Stimulated activated CD4-positive, alpha-beta T cell treated with anti-CD3 and anti-CD28 coated beads, TNF-alpha, amount 100 ng/mL, for 1 hour (primary cell): Measurements from ENCODE around the gene SMKR1.
"Not testable (repeated sequence)": the region's sequence is repeated elsewhere in the genome, so short reads cannot be mapped to it uniquely, and the experiment has no call there.

Experiments used
- DNase-seq, 3 donors: peaks; one replicate each; pipeline ENCODE4 v3.0.0-alpha.2; 2020; ENCODE audit warnings: low read depth in 3 of 3, low spot score in 1 of 3

Gene SMKR1

DNA sequence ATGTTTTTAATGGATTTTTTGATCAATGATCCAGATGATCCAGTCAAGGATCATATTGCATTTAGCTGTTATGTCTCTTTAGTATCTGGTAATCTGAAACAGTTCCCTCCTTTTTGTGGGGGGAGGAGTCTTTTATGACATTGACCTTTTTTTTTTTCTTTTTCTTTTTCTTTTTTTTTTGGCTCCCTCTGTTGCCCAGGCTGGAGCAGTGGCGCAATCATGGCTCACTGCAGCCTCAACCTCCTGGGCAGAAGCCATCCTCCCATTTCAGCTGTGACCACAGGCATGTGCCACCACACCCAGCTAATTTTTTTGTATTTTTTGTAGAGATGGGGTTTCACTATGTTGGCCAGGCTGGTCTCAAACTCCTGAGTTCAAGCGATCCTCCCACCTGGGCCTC, 22.1 kb downstream of the SMKR1 start:
- not testable (repeated sequence) for DNase-seq

DNA sequence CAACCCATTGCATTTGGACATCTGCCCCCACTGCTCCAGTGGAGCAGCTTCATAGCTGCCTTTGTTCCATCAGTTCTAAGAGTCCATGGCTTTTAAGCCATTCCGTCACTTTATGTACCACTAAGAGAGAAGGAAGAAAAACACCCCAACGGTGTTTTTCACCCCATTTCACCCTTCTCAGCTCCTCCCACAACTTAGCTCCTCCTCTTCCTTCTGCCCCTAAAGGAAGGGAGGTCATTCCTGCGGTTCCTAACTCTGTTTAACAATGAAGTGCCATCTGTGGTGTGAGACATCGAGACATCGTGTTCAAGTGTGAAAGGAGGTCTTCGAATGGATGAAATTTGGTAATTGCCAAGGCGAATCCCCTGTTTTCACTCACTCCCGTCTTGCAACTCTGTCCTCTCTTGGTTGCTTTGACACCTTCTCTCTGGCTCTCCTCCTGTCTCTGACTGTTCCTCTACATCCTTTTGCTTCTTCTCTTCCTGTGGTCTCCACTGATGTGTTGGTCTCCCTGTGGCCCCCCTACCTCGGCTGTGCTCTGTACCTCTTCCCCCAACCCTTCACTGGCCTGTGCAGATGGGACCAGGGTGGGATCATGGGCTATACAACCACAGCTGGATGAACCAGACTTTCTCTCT, 23.0 kb downstream of the SMKR1 start:
- DNase-seq: no peak

DNA sequence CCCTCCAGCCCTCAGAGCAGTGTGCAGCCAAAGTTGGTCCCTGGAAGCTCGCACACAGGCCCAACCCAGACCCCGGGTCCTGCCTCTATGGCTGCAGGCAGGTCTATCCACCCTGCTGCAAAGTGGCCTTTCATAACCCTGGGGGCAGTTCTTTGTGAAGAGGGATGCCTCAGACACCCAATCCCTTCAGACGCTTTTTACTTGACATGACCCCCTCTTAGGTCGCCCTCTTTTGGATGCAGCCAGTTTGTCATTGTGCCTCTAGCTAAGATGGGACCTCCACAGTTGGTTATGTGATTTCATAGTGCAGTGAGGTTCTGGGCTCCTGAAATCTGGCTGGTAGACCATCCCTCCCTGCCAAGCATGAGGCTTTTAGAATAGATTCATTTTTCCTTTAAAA, 27.3 kb downstream of the SMKR1 start:
- no peak for DNase-seq

DNA sequence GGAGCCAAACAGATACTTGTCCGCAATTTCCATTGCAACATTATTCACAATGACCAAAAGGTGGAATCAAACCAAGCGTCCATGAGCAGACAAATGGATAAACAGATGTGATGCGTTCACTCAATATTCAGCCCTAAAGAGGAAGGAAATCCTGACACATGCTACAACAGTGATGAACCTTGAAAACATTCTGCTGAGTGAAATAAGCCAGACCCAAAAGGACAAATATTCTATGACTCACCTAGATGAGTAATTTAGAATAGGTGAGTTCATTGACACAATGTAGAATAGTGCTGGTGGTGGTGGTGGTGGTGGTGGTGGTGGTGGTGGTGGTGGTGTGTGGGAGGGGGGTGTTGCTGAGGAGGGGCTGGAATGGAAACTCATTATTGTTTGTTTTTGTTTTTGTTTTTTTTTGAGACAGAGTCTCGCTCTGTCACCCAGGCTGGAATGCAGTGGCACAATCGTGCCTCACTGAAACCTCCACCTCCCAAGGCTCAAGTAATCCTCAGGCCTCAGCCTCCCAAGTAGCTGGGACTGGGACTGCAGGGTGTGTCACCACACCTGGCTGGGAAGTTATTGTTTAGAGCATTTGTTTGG, 28.6 kb downstream of the SMKR1 start:
- DNase-seq: peak in 1 of 3 donors; percentile 31

DNA sequence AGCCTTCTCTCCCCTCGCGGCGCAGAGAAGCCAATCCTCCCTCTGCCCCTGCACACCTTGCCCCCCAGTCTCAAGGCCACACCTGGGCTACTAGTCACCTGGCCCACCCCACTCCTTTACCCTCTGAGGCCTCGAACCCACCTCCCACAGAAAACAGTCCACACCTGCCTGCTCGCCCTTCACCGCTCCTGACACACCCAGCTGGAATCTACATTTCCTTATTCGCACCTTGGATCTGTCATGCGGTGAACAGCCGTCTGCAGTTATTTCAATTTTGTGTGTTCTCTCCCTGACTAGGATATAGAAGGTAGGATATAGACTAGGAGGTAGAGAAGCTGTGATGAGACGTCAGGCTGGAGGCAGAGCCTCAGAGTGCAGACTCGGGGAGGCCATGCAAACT, 29.4 kb downstream of the SMKR1 start:
- DNase-seq: no peak

DNA sequence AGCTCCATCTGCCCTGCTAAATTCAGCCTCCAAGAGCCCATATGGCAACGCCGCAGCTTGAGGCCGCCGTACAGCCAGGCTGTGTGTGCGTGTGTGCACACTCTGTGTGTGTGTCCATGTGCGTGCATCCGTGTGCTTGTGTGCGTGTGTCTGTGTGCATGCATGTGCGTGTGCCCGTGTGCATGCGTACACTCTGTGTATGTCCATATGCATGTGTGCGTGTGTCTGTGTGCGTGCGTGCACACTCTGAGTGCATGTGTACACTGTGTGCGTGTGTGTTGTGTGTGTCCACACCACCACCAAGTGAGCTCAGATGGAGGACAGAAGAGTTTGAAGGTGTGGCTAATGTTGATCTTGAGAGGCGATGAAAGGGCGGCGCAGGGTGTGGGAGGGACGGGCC, 30.0 kb downstream of the SMKR1 start:
- DNase-seq: no peak

DNA sequence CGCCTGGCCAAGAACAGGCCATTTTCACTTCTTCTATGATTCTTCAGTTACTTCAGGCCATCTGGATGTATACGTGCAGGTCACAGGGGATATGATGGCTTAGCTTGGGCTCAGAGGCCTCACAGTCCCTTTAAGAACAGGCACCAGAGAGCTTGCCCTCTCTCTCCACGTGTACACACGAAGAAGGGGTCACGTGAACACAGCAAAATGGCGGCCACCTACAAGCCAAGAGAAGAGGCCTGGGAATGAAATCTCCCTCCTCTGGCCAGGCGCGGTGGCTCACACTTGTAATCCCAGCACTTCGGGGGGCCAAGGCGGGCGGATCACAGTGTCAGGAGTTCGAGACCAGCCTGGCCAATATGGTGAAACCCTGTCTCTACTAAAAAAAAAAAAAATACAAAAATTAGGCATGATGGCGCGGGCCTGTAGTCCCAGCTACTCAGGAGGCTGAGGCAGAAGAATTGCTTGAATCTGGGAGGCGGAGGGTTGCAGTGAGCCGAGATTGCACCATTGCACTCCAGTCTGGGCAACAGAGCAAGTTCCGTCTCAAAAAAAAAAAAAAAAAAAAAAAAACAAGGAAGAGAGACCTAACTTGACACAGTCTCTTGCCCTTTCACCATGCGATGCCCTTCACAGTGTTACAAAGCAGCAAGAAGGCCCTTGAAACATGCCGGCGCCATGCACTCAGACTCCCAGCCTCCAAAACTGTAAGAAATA, 32.4 kb downstream of the SMKR1 start:
- not testable (repeated sequence) for DNase-seq

DNA sequence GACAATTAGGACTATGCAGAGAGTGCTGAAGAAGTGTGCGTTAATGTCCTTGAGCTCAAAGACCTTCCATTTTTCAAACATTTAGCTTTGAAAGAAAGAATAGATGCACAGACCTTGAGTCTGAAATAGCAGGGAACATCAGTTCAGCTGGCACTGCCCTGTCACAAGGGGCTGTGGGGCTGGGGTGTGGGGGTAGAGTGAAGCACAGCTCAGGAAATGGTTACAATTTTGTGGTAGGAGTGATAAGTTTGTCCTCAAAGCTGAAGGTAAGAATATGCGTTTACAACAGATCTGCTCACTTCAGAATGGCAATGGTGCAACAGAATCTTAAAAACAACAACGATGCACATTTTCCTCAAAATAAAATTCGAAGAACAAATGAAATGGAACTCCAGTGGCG, 33.6 kb downstream of the SMKR1 start:
- no peak for DNase-seq

DNA sequence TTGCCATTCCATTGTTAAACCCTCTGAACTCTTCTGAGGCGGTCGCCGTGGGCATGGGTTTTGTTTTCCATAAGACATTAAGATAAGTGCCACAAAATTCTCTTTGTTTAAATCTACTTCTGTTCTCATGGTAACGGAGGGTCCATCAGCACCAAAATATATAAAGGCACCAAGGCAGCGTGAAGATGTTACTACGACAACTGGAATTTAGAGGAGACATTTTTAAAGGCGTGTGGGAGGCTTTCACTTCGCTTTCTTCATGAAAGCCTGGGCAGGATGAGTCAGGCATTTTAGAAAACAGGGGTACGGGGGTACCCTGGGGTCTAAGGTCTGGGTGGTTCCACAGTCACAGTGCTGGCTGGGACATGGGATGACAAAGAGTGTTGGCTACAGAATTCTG, 34.0 kb downstream of the SMKR1 start:
- DNase-seq: no peak

DNA sequence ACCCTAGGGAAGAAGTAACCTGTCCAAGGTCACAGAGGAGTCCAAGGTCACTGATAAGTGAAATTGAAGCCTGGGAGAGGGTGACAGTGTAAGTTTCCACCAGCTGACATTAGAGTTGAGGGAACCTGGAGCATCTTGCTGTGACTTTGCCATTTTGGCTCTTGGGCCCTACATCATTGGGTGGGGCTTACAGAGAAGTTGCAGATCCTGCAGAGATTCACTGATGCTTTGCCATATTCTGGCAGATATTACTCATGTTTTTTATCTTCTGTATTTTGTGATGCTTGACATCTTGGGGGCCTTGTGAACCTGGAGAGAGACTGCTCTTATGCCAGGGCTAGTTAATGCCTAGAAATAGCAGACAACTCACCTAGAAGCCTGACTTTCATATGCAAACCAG, 36.5 kb downstream of the SMKR1 start:
- DNase-seq: no peak

DNA sequence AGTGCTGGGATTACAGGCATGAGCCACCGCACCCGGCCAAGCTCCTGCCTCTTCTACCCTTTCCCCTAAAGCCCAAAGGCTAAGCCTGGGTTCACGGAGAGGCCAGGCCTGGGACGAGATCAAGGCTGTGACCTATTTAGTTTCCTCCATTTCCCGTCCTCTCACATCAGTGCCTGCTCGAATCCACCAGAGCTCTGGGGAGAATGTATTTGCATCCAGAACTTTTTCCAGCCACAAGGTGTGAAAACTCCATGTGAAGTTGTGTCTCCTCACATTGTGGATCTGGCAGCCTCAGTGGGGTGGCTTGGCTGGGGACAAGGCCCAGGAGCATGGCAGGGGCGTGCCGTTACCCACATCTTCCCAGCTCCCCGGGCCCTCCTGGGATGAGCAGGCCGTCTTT, 38.0 kb downstream of the SMKR1 start:
- no peak for DNase-seq

DNA sequence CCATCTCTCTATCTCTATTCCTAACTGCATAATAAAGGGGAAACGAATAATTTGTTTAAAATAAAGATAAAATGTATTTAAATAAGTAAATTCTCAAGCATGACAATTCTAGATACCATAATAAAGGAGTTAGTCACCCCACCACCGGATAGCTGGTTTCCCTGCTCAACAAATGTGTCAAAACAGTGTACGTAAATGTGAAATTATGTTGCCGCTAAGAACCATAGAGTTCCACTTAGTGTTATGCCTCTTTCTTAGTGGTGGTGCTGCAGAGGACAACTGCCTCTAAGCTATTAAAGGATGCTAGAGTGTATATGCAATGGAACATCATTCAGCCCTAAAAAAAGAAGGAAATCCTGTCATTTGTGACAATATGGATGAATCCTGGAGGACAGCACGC, 42.4 kb downstream of the SMKR1 start:
- DNase-seq: no peak

DNA sequence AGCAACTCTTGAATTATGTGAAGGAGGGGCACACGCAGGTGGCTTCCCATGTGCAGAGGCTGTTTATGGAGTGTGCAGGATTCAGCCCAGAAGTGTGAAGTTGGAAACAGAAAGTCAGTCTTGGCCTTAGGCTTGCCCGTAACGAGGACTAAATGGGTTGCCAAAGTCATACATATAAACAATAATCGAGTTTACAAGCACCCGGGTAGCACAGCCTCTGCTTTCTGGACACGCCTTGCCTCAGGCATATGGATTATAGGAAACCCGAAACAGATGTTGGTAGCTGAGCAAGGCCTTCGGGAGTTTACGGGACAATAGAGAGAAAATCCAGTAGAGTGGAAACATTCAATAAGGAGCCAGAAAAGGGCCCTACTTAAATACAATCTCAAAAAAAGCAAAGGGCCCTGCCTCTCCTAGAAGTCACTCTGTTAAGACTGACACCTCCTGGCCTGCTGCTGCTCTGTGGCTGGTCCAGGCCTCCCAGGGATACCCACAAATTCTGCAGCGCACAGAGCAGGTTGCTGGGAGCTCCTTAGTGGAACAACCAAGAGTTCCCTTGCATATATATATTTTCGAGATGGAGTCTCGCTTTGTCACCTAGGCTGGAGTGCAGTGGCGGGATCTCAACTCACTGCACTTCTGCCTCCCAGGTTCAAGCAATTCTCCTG, 48.5 kb downstream of the SMKR1 start:
- DNase-seq: no peak

DNA sequence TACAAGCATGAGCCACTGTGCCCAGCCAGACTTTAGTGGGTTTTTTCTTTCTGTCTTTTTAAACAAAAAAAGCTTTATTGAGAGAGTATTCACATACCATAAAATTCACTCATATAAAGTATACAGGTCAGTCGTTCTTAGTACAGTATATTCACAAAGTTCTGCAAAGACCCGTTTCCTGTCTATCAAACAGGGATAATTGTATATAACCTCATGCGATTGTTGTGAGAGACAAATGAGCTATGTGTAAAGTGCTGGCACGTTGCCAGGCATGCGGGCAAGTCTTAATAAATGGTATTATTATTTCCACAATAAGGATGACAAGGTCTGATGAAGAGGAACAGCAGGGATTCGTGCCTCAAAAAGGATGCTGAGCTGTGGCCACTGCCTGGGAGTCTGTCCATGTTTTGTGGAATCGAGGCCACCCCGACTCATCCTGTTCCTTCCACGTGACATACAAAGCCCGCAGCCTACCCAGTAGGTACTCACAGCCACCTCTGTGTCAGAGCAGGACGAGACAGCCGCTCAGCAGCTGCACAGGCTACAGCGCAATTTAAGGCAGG, 51.6 kb downstream of the SMKR1 start:
- DNase-seq: peak in 1 of 3 donors; percentile 3

DNA sequence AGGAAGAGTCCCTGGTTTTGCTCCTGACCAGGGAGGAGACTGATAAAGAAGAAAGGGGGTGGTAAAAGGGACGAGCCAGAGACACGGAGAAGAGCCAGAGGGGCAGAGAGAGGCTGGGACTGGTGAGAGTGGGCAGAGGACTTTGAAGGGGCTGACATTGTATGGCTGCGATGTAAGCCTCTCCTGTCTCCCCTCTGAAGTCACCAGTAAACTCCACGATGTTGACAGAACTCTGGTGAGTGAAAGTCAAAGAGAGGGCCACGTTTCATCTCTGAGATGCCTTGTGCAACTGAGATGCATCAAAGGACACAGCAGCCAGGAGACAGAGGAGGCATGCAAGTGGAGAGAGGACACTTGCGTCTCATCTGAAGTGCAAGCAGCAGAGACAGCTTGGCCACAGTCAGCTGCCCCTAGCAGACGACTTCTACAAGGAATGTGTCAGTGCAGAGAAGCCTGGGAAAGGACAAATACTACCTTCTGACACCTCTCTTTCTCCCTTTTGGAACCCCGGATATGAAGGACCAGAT, 54.3 kb downstream of the SMKR1 start:
- no peak for DNase-seq

DNA sequence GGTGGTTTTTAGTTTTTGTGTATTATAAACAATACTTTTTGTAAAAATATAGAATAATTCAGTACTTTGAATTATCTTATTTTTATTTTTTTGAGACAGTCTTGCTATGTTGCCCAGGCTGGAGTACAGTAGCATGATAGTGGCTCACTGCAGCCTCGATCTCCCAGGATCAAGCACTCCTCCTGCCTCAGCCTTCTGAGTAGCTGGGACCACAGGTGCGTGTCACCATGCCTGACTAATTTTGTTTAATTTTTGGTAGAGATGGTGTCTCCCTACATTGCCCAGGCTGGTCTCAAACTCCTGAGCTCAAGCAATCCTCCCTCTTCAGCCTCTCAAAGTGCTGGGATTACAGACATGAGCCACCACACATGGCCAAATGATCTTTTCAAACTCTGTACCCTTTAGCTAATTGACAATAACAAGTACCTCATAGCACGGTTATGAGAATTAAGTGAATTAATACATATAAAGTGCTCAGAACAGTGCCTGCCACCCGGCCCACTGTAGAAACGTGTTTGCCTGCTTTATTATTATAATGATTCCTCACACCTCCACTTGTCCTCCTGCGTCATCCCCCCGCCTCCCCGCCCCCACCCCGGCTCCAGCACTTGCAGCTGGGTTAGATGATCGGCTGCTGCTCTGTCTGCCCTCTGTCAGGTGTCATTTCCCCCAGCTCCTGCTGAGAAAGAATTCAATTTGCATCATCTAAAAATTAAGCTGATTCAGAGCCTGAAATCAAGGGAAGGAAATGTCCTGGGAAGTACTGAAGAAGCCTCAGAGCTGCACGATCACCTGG, 55.6 kb downstream of the SMKR1 start:
- no peak for DNase-seq

DNA sequence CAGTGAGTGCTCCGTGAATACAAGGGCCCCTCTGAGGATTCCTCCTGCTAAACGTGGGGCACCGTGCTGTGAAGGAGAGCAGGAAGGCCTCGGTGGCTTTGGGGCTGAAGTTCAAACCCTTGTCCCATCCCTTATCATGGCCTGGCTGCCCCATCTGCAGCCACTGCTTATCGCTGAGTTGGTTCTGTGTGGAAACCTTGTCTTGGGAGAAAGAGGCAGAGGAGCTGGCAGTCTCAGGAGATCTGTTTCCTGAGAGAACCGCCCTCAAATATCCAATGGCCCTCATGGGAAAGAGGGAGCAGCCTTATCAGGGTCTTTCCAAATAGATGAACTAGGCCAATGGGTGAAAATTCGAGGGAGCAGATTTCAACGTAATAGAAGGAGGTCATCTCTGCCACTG, 57.2 kb downstream of the SMKR1 start:
- no peak for DNase-seq

DNA sequence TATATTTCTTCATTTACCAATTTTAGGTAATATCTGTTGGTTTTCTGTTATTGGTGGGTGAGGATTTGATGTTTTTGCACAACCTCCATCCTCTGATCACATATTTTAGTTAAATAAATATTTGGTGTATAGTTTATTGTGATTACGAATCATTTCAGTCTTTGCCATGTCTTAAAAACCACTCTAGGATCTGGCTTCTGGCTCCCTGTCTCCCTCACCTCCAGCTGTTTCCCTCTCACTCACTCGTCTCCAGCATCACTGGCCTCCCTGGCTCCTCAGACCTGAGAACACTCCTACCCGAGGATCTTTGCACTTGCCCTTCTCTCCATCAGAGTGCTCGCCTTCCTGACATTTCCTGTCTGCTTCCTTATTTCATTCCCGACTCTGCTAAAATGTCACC, 58.5 kb downstream of the SMKR1 start:
- no peak for DNase-seq

DNA sequence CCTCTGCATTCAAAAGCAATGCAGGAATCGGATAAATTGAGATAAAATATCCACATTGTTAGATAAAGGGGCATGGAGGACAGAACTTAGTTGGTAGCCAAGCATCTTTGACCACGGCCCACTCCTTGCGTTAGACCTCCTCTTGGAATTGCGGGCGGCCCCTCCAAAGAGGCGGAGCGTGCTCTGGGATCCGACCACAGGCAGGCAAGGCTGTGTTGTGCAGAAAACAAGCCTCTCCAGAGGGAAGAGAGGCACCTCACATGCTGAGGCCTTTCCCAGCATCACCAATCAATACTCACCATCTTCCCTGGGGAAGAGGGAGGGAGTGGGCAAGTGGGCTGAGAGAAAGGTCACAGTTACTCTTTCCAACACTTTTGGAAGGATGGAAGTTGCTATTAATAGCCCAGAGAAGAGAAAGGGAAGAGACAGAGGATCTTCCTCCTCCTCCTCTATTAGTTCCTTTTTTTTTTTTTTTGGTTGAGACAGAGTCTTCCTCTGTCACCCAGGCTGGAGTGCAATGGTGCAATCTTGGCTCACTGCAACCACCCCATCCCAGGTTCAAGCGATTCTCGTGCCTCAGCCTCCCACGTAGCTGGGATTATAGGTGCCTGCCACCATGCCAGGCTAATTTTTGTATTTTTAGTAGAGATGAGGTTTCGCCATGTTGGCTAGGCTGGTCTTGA, 59.5 kb downstream of the SMKR1 start:
- no peak for DNase-seq
